NCI-H510A treated with DMSO at 0.1 percent for 48 hours (cell line): ENCODE data around the gene SSPN.

ENCODE experiments used
- DNase-seq: peaks from one replicate; lab custom pipeline; 2025; lab: John Stamatoyannopoulos, UW

Gene SSPN

GRCh38 chr12:26195250-26195640 is at the start of gene SSPN:
Gene SSPN, plus strand, starts transcription at chr12:26195573. Its CDS starts 100 bp downstream, at chr12:26195673.
- DNase-seq, result peak; percentile 18

GRCh38 chr12:26148291-26148690 is 47.1 kb upstream of the SSPN start:
- no peak for DNase-seq

GRCh38 chr12:26149968-26150500 is 45.3 kb upstream of the SSPN start:
- DNase-seq, result no peak

GRCh38 chr12:26150736-26151450 is 44.5 kb upstream of the SSPN start:
- no peak for DNase-seq

- no peak for DNase-seq
Observed at GRCh38 chr12:26152507-26153102, 42.8 kb upstream of the SSPN start.

- DNase-seq, result no peak
Observed at GRCh38 chr12:26153421-26154154, 41.8 kb upstream of the SSPN start.

- DNase-seq, result no peak
Observed at GRCh38 chr12:26156201-26156871, 39.0 kb upstream of the SSPN start.

GRCh38 chr12:26157001-26157400 is 38.4 kb upstream of the SSPN start:
- no peak for DNase-seq

GRCh38 chr12:26158078-26158764 is 37.2 kb upstream of the SSPN start:
- DNase-seq, result no peak

GRCh38 chr12:26162174-26162573 is 33.2 kb upstream of the SSPN start:
- DNase-seq, result no peak

GRCh38 chr12:26162905-26163304 is 32.5 kb upstream of the SSPN start:
- DNase-seq, result no peak

- no peak for DNase-seq
Observed at GRCh38 chr12:26164118-26164517, 31.3 kb upstream of the SSPN start.

GRCh38 chr12:26172013-26172412 is 23.4 kb upstream of the SSPN start:
- DNase-seq, result no peak

GRCh38 chr12:26172539-26172938 is 22.8 kb upstream of the SSPN start:
- DNase-seq, result peak; percentile 27

GRCh38 chr12:26172946-26173552 is 22.3 kb upstream of the SSPN start:
- DNase-seq, result no peak

- DNase-seq, result no peak
Observed at GRCh38 chr12:26176725-26177124, 18.6 kb upstream of the SSPN start.

GRCh38 chr12:26177283-26177682 is 18.1 kb upstream of the SSPN start:
- no peak for DNase-seq

- DNase-seq, result peak; percentile 79
Observed at GRCh38 chr12:26179826-26180225, 15.5 kb upstream of the SSPN start.

- DNase-seq, result no peak
Observed at GRCh38 chr12:26182377-26182776, 13.0 kb upstream of the SSPN start.

- DNase-seq, result no peak
Observed at GRCh38 chr12:26185532-26186320, 9.6 kb upstream of the SSPN start.
